ENCODE measurements around the gene TRDMT1. TPM values are rescaled to one million over a fixed set of nuclear protein-coding genes. Genes with fewer than 3 reads are reported as not detected.

TRDMT1 gene
- polyA plus RNA-seq, 3 donors, result 3.1 to 6.6 (median 5.0) TPM

DNA sequence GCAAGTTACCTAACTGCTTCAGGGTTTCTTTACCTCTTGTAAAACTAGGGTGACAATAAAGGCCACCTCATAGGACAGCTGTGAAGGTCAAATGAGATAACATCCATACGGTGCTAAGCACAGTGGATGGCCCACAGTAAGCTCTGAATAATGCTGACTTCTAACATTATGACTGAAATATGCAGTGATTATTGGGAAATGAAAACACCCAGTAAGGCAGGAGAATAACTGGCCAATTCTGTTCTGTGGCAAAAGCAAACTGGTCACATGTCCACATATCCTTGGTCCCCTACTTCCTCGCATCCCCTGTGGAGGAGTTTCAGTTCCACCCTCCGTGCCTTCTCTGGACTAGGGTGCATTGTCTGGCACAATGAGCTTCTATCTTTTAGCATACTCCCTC lies 73.2 kb downstream of the TRDMT1 start:
- Histone ChIP-seq H3K4me2 (replicated peaks; ENCODE audit: extremely low read depth, low read length, poor library complexity, severe bottlenecking) (no peak overlapping the region), H3K36me3 (replicated peaks in 1 of 2; ENCODE audit: control insufficient read depth in 1 of 2, insufficient read depth in 2 of 2, low read length in 2 of 2) (no peaks in the 10 kb centered on the region), H4K20me1 (ENCODE audit: insufficient read depth, low read length) (no peaks in the 10 kb centered on the region), H3K4me1 (ENCODE audit: control insufficient read depth in 1 of 2, insufficient read depth in 2 of 2, low read length in 2 of 2) (peaks cover 26% of the 10 kb centered on the region in 2 donors), H3K27ac (ENCODE audit: low read depth in 1 of 2, low read length in 2 of 2) (peak overlapping the region in 1 of 2 donors; percentile 67), H3K9me3 (replicated peaks in 1 of 2; ENCODE audit: control insufficient read depth in 1 of 2, insufficient read depth in 1 of 2, low read length in 2 of 2) (no peaks in the 10 kb centered on the region), H3K27me3 (ENCODE audit: control insufficient read depth in 2 of 2, insufficient read depth in 2 of 2, low read length in 2 of 2) (no peaks in the 10 kb centered on the region), H3K9ac (ENCODE audit: insufficient read depth, low read length, poor library complexity, severe bottlenecking) (no peak overlapping the region), H3K79me2 (ENCODE audit: insufficient read depth, low read length) (no peaks in the 10 kb centered on the region), H3K4me3 (replicated peaks in 1 of 3; ENCODE audit: low read depth in 2 of 3, low read length in 3 of 3) (no peak overlapping the region), H2AFZ (ENCODE audit: insufficient read depth, low read depth, low read length, poor library complexity, severe bottlenecking) (no peak overlapping the region)
- intact Hi-C loops (cut with micrococcal nuclease), result loop anchor here in 1 of 2 donors (10.0 kb wide), 1 partner anchor 67 kb away; no protein-coding TSS in a partner anchor
- no peak overlapping the region for H3K4me3 Mint-ChIP-seq
- TF ChIP-seq, protein P1, sequence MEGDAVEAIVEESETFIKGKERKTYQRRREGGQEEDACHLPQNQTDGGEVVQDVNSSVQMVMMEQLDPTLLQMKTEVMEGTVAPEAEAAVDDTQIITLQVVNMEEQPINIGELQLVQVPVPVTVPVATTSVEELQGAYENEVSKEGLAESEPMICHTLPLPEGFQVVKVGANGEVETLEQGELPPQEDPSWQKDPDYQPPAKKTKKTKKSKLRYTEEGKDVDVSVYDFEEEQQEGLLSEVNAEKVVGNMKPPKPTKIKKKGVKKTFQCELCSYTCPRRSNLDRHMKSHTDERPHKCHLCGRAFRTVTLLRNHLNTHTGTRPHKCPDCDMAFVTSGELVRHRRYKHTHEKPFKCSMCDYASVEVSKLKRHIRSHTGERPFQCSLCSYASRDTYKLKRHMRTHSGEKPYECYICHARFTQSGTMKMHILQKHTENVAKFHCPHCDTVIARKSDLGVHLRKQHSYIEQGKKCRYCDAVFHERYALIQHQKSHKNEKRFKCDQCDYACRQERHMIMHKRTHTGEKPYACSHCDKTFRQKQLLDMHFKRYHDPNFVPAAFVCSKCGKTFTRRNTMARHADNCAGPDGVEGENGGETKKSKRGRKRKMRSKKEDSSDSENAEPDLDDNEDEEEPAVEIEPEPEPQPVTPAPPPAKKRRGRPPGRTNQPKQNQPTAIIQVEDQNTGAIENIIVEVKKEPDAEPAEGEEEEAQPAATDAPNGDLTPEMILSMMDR (IDR thresholded peaks at IDR 0.05), result no peak
- no peaks in the 10 kb centered on the region for H3K36me3 Mint-ChIP-seq
- DNase-seq, result peak; percentile 54 to 75 (median 69)
- H3K9me3 Mint-ChIP-seq, result no peaks in the 10 kb centered on the region
- H3K27me3 Mint-ChIP-seq (ENCODE audit: low read depth in 3 of 3), result peaks cover 0 to 3% (median 1%) of the 10 kb centered on the region in 3 donors
- no CpG with 5 or more reads among the region's 3 CpGs for WGBS (ENCODE audit: insufficient coverage)
- peaks cover 26% of the 10 kb centered on the region for H3K4me1 Mint-ChIP-seq
- H3K27ac Mint-ChIP-seq, result peak overlapping the region; percentile 16 to 92 (median 64)

DNA sequence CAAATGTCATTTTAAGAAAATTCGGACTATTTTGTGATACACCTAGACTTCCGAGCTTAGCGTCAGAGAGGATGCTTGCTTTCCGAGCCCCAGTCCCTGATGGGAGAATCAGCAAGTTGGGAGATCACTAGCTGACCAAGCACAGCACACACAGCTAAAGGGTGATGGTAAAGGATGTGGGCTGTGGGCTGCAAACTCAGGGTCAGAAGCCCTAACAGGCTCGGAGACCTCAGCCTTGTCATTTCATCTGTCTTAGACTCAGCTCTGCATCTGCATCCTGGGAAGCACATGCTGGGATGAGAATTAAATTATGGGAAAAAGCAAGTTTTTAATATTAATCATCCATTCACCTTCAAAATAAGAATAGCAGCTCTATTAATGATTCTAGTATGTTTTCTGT lies 75.1 kb downstream of the TRDMT1 start:
- Histone ChIP-seq H3K9ac (ENCODE audit: insufficient read depth, low read length, poor library complexity, severe bottlenecking) (no peak overlapping the region), H3K27me3 (ENCODE audit: control insufficient read depth in 2 of 2, insufficient read depth in 2 of 2, low read length in 2 of 2) (no peaks in the 10 kb centered on the region), H2AFZ (ENCODE audit: insufficient read depth, low read depth, low read length, poor library complexity, severe bottlenecking) (no peak overlapping the region), H3K9me3 (replicated peaks in 1 of 2; ENCODE audit: control insufficient read depth in 1 of 2, insufficient read depth in 1 of 2, low read length in 2 of 2) (no peaks in the 10 kb centered on the region), H3K79me2 (ENCODE audit: insufficient read depth, low read length) (no peaks in the 10 kb centered on the region), H3K27ac (ENCODE audit: low read depth in 1 of 2, low read length in 2 of 2) (no peak overlapping the region), H3K4me2 (replicated peaks; ENCODE audit: extremely low read depth, low read length, poor library complexity, severe bottlenecking) (no peak overlapping the region), H3K4me3 (replicated peaks in 1 of 3; ENCODE audit: low read depth in 2 of 3, low read length in 3 of 3) (no peak overlapping the region), H4K20me1 (ENCODE audit: insufficient read depth, low read length) (no peaks in the 10 kb centered on the region), H3K4me1 (ENCODE audit: control insufficient read depth in 1 of 2, insufficient read depth in 2 of 2, low read length in 2 of 2) (peaks cover 18 to 21% of the 10 kb centered on the region in 2 donors), H3K36me3 (replicated peaks in 1 of 2; ENCODE audit: control insufficient read depth in 1 of 2, insufficient read depth in 2 of 2, low read length in 2 of 2) (no peaks in the 10 kb centered on the region)
- Mint-ChIP-seq H3K27ac (no peak overlapping the region), H3K9me3 (no peaks in the 10 kb centered on the region), H3K27me3 (ENCODE audit: low read depth in 3 of 3) (peaks cover 1 to 3% (median 2%) of the 10 kb centered on the region in 3 donors), H3K4me3 (no peak overlapping the region), H3K4me1 (peaks cover 20% of the 10 kb centered on the region), H3K36me3 (no peaks in the 10 kb centered on the region)
- intact Hi-C loops (cut with micrococcal nuclease), result loop anchor here in 1 of 2 donors (10.0 kb wide), 1 partner anchor 68 kb away; no protein-coding TSS in a partner anchor
- no peak for DNase-seq
- 100% methylated on average over 4 of the region's 5 CpGs for WGBS (ENCODE audit: insufficient coverage)
- TF ChIP-seq, protein P1 (IDR thresholded peaks at IDR 0.05), result no peak
